PC-9 (cell line): ENCODE measurements around the gene SDK1.

Experiments used
- CTCF ChIP-seq: fragments of 200-600 bp; sonication (generic); conservative IDR thresholded peaks from 2 replicates; pipeline ENCODE4 v1.6.1; 2017; ENCODE audit warnings: mixed run types, antibody characterized with exemption, mild to moderate bottlenecking, moderate library complexity
- EZH2 ChIP-seq: fragments of 200-600 bp; sonication (generic); IDR thresholded peaks from 2 replicates; pipeline ENCODE4 v1.8.0; 2017; ENCODE audit warnings: antibody characterized with exemption, low read depth

DNA sequence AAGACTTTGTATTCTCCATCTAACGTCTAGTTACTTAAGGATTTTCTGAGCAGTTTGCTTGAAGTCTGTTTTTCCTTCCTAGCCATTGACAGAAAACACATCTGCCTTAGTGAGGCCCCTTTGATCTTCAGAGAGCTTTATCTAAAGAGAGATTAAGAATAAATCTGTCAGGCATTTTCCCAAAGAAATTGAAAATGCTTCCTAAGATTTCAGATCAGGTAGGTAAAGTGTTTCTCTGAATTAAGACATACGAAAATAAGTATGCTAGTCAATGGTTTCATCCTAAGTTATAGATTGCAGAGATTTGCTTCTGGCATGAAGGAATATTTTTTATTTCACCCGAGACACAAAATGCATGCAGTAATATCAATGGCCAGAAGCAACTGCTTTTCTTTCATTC, 168.6 kb downstream of the SDK1 start:
- TF ChIP-seq CTCF (no peak), EZH2 (no peak)
